Upper lobe of right lung (tissue), 1 donor: ENCODE data around the gene RBM38. TPM values are rescaled to one million over a fixed set of nuclear protein-coding genes. Genes with fewer than 3 reads are reported as not detected.
A peak's percentile ranks its signal among the peaks of the same experiment; 100 is the strongest.
"Not testable (repeated sequence)": the region's sequence is repeated elsewhere in the genome, so short reads cannot be mapped to it uniquely, and the experiment has no call there.

Experiments used
- ATAC-seq: fragments of 200-7000 bp; cut with Tn5 transposase; one replicate; pipeline ENCODE4 v1.9.1; 2020; ENCODE audit warnings: mild to moderate bottlenecking, moderate library complexity
- DNase-seq: peaks from one replicate; pipeline ENCODE4 v3.0.0-alpha.2; 2020
- H3K27ac ChIP-seq: fragments of 200-600 bp; one replicate; pipeline ENCODE4 v1.8.0; 2022
- H3K27me3 ChIP-seq: fragments of 200-600 bp; one replicate; pipeline ENCODE4 v1.8.0; 2022; ENCODE audit warnings: mild to moderate bottlenecking
- H3K36me3 ChIP-seq: fragments of 200-600 bp; one replicate; pipeline ENCODE4 v1.8.0; 2022
- H3K4me1 ChIP-seq: fragments of 200-600 bp; one replicate; pipeline ENCODE4 v1.8.0; 2022
- H3K4me3 ChIP-seq: fragments of 200-600 bp; one replicate; pipeline ENCODE4 v1.8.0; 2022; ENCODE audit warnings: mild to moderate bottlenecking
- H3K9me3 ChIP-seq: fragments of 200-600 bp; one replicate; pipeline ENCODE4 v1.8.0; 2022
- CTCF ChIP-seq: fragments of 200-600 bp; IDR thresholded peaks from one replicate; pipeline ENCODE4 v1.8.0; 2022; ENCODE audit warnings: antibody characterized with exemption
- intact Hi-C: fragments of 100-400 bp; cut with DNase I; formaldehyde crosslinking; loops from one replicate; pipeline ENCODE4 v1.11.0; 2022
- total RNA-seq: library from RNA; stranded (reverse); fragmentation: NEBNext Ultra II Directional; extraction: Animal tissue kit (Norgen Biotek cat#: 25700); gene quantifications from one replicate; pipeline ENCODE4 v1.2.1, GENCODE V29; 2021
- donor health status: DM: no; HTN: yes; CAD: no; lungs with severe emphysema.

The RBM38 gene
- total RNA-seq, 1 donor from 2014 or later = 13.4 TPM

- Histone ChIP-seq H3K27ac (no peak overlapping the region), H3K4me3 (no peak overlapping the region), H3K36me3 (no peaks in the 10 kb centered on the region), H3K9me3 (no peaks in the 10 kb centered on the region), H3K27me3 (no peaks in the 10 kb centered on the region), H3K4me1 (peaks cover 15% of the 10 kb centered on the region)
- ATAC-seq (no peak), DNase-seq (no peak)
- intact Hi-C loops = no loop called here
- no peak for TF ChIP-seq CTCF
Measured at GRCh38 chr20:57429159-57429496, 37.9 kb downstream of the RBM38 start.

GRCh38 chr20:57429580-57430200, 38.5 kb downstream of the RBM38 start:
- Histone ChIP-seq H3K27ac (no peak overlapping the region), H3K4me1 (peaks cover 15% of the 10 kb centered on the region), H3K9me3 (no peaks in the 10 kb centered on the region), H3K4me3 (no peak overlapping the region), H3K36me3 (no peaks in the 10 kb centered on the region), H3K27me3 (no peaks in the 10 kb centered on the region)
- ATAC-seq (peak; percentile 56), DNase-seq (no peak)
- TF ChIP-seq CTCF = no peak
- intact Hi-C loops = no loop called here

GRCh38 chr20:57430201-57430596, 39.0 kb downstream of the RBM38 start:
- H3K4me1 ChIP-seq = peaks cover 17% of the 10 kb centered on the region
- DNase-seq, H3K36me3 ChIP-seq, H3K4me3 ChIP-seq, ATAC-seq, H3K9me3 ChIP-seq, H3K27me3 ChIP-seq, intact Hi-C loops, H3K27ac ChIP-seq: not testable (repeated sequence)

- no peak overlapping the region for H3K4me3 ChIP-seq
- H3K27me3 ChIP-seq = no peaks in the 10 kb centered on the region
- no peaks in the 10 kb centered on the region for H3K36me3 ChIP-seq
- no peak overlapping the region for H3K27ac ChIP-seq
- H3K9me3 ChIP-seq = no peaks in the 10 kb centered on the region
- no peak for TF ChIP-seq CTCF
- intact Hi-C loops = no loop called here
- ATAC-seq (no peak), DNase-seq (no peak)
- peaks cover 25% of the 10 kb centered on the region for H3K4me1 ChIP-seq
Measured at GRCh38 chr20:57431539-57431835, 40.3 kb downstream of the RBM38 start.

- Histone ChIP-seq H3K27ac (no peak overlapping the region), H3K27me3 (no peaks in the 10 kb centered on the region), H3K4me3 (no peak overlapping the region), H3K36me3 (no peaks in the 10 kb centered on the region), H3K4me1 (peaks cover 25% of the 10 kb centered on the region), H3K9me3 (no peaks in the 10 kb centered on the region)
- intact Hi-C loops = no loop called here
- TF ChIP-seq CTCF = no peak
- DNase-seq (no peak), ATAC-seq (no peak)
Measured at GRCh38 chr20:57432480-57432861, 41.3 kb downstream of the RBM38 start.

GRCh38 chr20:57432862-57433491, 41.8 kb downstream of the RBM38 start:
- ATAC-seq = peak; percentile 83
- peaks cover 25% of the 10 kb centered on the region for H3K4me1 ChIP-seq
- H3K27me3 ChIP-seq = no peaks in the 10 kb centered on the region
- DNase-seq = peak; percentile 86
- H3K4me3 ChIP-seq = no peak overlapping the region
- H3K27ac ChIP-seq = no peak overlapping the region
- intact Hi-C loops = no loop called here
- H3K9me3 ChIP-seq = no peaks in the 10 kb centered on the region
- no peak for TF ChIP-seq CTCF
- no peaks in the 10 kb centered on the region for H3K36me3 ChIP-seq
